Measurements from ENCODE around the gene TSPEAR. TPM values are rescaled to one million over a fixed set of nuclear protein-coding genes. Genes with fewer than 3 reads are reported as not detected.

TSPEAR gene
- total and polyA plus RNA-seq, 2 of the 13 experiments (the other 11 are each of a cell fraction or from before 2014, with no cell fraction given), result 0.07 to 0.32 TPM

DNA sequence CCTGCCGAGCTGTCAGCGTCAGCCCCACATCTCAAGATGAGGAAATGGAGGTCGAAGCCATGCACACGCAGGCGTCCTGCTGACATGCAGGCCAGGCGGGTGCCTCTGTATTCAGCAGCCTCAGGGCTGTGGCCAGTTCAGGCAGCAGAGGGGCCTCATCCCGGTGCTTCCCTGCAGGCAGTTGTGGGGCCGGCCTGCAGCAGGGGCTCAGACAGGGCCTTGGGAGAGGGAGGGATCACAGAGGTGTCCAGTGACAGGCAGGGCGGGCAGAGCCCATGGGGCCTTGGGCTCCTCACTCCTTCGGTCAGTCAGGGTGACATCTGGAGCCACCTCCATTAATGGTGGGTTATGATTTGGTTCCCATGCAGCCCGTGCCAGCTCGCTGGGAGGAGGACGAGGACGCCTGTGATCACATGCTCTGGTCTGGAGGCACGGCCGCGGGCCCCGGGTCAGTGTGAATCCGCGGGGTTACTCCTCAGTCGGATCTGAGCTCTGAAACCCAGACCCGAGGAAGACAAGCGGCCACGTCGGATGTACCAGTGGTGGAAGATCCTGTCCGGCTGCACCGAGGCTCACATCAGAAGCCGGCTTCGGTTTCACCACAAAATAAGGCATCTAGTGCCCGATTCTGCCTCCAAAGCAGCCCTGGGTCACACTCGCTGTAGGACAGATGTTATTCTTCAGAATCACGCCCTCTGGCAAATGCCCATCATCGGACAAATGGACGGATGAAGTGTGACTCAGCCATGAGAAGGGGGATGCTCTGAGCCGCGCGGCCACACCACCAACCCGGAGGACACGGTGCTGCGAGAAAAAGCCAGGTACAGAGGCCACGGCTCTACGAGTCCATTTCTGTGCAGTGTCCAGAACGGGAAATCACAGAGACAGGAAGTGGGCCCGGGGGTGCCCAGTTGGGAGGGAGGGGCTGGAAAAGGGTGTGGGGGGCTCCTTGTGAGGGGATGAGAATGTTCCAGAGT lies 204.8 kb downstream of the TSPEAR start (continued):
- TF ChIP-seq NFKBIZ (CRISPR knock-in tag; IDR thresholded peaks at IDR 0.05) (no peak), TRIM24 (CRISPR knock-in tag; IDR thresholded peaks at IDR 0.05) (no peak), JARID2 (CRISPR knock-in tag; IDR thresholded peaks at IDR 0.05; ENCODE audit: insufficient replicate concordance) (no peak), ARID5B (CRISPR knock-in tag; IDR thresholded peaks at IDR 0.05) (no peak), HNRNPL (IDR thresholded peaks at IDR 0.05; ENCODE audit: low read depth, low read length) (no peak), ZBTB42 (CRISPR knock-in tag; IDR thresholded peaks at IDR 0.05) (no peak), ZNF558 (CRISPR knock-in tag; IDR thresholded peaks at IDR 0.05; ENCODE audit: borderline replicate concordance) (no peak), ZNF326 (CRISPR knock-in tag; IDR thresholded peaks at IDR 0.05; ENCODE audit: borderline replicate concordance) (no peak), ZNF724P (CRISPR knock-in tag; IDR thresholded peaks at IDR 0.05; ENCODE audit: borderline replicate concordance) (no peak), ZNF660 (CRISPR knock-in tag; IDR thresholded peaks at IDR 0.05; ENCODE audit: borderline replicate concordance, low read depth) (no peak), POGK (CRISPR knock-in tag; conservative IDR thresholded peaks at IDR 0.05) (0 out of 2 replicates have a peak, but pooled peaks have one; percentile 55), ZNF678 (CRISPR knock-in tag; IDR thresholded peaks at IDR 0.05) (no peak), NFAT5 (CRISPR knock-in tag; IDR thresholded peaks at IDR 0.05) (peak; percentile 27; the same call in 1 of the 2 replicates), DNMT3B (CRISPR knock-in tag; conservative IDR thresholded peaks at IDR 0.05) (no peak), TSC22D2 (CRISPR knock-in tag; IDR thresholded peaks at IDR 0.05; ENCODE audit: borderline replicate concordance) (no peak; the same call in 1 of the 2 replicates)
- TF ChIP-seq, protein P1, sequence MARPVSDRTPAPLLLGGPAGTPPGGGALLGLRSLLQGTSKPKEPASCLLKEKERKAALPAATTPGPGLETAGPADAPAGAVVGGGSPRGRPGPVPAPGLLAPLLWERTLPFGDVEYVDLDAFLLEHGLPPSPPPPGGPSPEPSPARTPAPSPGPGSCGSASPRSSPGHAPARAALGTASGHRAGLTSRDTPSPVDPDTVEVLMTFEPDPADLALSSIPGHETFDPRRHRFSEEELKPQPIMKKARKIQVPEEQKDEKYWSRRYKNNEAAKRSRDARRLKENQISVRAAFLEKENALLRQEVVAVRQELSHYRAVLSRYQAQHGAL (CRISPR knock-in tag; IDR thresholded peaks at IDR 0.05; ENCODE audit: not compliant biosample characterization), result no peak
